ENCODE measurements around the gene SLC38A6. TPM values are rescaled to one million over a fixed set of nuclear protein-coding genes. Genes with fewer than 3 reads are reported as not detected.
"Not testable (repeated sequence)": the region's sequence is repeated elsewhere in the genome, so short reads cannot be mapped to it uniquely, and the experiment has no call there.

Gene SLC38A6
- polyA plus RNA-seq, 3 donors: 18.6 to 30.6 (median 24.7) TPM

GRCh38 chr14:61090432-61091216 lies 109.6 kb downstream of the SLC38A6 start:
- DNase-seq (ENCODE audit: extremely low read depth in 1 of 11, low read depth in 9 of 11, low spot score in 4 of 11): no peak

GRCh38 chr14:61091657-61092273 lies 110.7 kb downstream of the SLC38A6 start:
- DNase-seq (ENCODE audit: extremely low read depth in 1 of 11, low read depth in 9 of 11, low spot score in 4 of 11): no peak

GRCh38 chr14:61098096-61098495 lies 117.1 kb downstream of the SLC38A6 start:
- not testable (repeated sequence) for DNase-seq (ENCODE audit: extremely low read depth in 1 of 11, low read depth in 9 of 11, low spot score in 4 of 11)

- DNase-seq (ENCODE audit: extremely low read depth in 1 of 11, low read depth in 9 of 11, low spot score in 4 of 11): no peak
Measured at GRCh38 chr14:61098721-61099120, 117.7 kb downstream of the SLC38A6 start.

GRCh38 chr14:61099216-61099835 lies 118.3 kb downstream of the SLC38A6 start:
- DNase-seq (ENCODE audit: extremely low read depth in 1 of 11, low read depth in 9 of 11, low spot score in 4 of 11): peak in 2 of 11 donors; percentile 24 to 27

- no peak for DNase-seq (ENCODE audit: extremely low read depth in 1 of 11, low read depth in 9 of 11, low spot score in 4 of 11)
Measured at GRCh38 chr14:61101803-61102548, 120.9 kb downstream of the SLC38A6 start.

Other genes with a start within 250 kb of the SLC38A6 start
- 10 to 100 TPM; 39.4 to 54.1 (median 47.2) TPM for gene MNAT1, start 246.5 kb upstream of the SLC38A6 start, polyA plus RNA-seq (ENCODE audit: insufficient read length in 3 of 3)
- gene TRMT5, start 166 bp upstream of the SLC38A6 start, polyA plus RNA-seq (ENCODE audit: insufficient read length in 3 of 3): 10 to 100 TPM; 22.9 to 28.8 (median 24.6) TPM

All from renal cortex interstitium (tissue), 11 donors.